Upper lobe of left lung (tissue), 4 donors: ENCODE data around the gene VSIG10L.

ENCODE experiments used
- CTCF ChIP-seq, 6 experiments: fragments of 450-650 bp in 4 of 6; fragments of 200-600 bp in 2 of 6; sonication (generic) in 2 of 6; IDR thresholded peaks; one replicate each; pipeline ENCODE4 v1.5.1; 2016 to 2019; ENCODE audit warnings: antibody characterized with exemption in 6 of 6
- EP300 ChIP-seq, 4 donors: sonication (generic); formaldehyde crosslinking; IDR thresholded peaks; one replicate each; pipeline ENCODE4 v1.5.1; 2017; ENCODE audit warnings: antibody characterized with exemption in 4 of 4, control low read depth in 2 of 4
- POLR2A ChIP-seq, 4 donors: fragments of 450-650 bp; IDR thresholded peaks; one replicate each; pipeline ENCODE4 v1.5.1; 2016 to 2017; ENCODE audit warnings: antibody characterized with exemption in 4 of 4, mild to moderate bottlenecking in 2 of 4
- POLR2AphosphoS5 ChIP-seq, 2 donors: sonication (generic); formaldehyde crosslinking; IDR thresholded peaks; one replicate each; pipeline ENCODE4 v1.5.1; 2017; ENCODE audit warnings: antibody characterized with exemption in 2 of 2

- TF ChIP-seq EP300 (IDR thresholded peaks at IDR 0.05) (no peak), POLR2A (IDR thresholded peaks at IDR 0.05) (no peak), POLR2AphosphoS5 (IDR thresholded peaks at IDR 0.05) (no peak), CTCF (IDR thresholded peaks at IDR 0.05) (no peak)
Measured at GRCh38 chr19:51325161-51325976, 16.6 kb downstream of the VSIG10L start.
